ENCODE results near the gene SALL1.

SALL1 gene

GRCh38 chr16:51116353-51116752, 34.7 kb downstream of the SALL1 start:
- Histone ChIP-seq H3K4ac (ENCODE audit: low read depth, low read length) (no peak overlapping the region), H4K8ac (ENCODE audit: low read depth, low read length) (no peak overlapping the region), H3K36me3 (ENCODE audit: control insufficient read depth in 1 of 2, insufficient read depth in 2 of 2, low read length in 2 of 2) (no peaks in the 10 kb centered on the region), H3K79me1 (ENCODE audit: low read length) (no peaks in the 10 kb centered on the region), H3K4me2 (ENCODE audit: low read length) (no peak overlapping the region), H3K4me1 (ENCODE audit: control insufficient read depth in 1 of 2, insufficient read depth in 2 of 2, low read length in 2 of 2) (no peaks in the 10 kb centered on the region), H4K91ac (ENCODE audit: low read depth, low read length) (no peak overlapping the region), H2AK5ac (ENCODE audit: low read length) (no peak overlapping the region), H3K27me3 (ENCODE audit: insufficient read depth, low read length) (peaks cover 16% of the 10 kb centered on the region), H3K14ac (ENCODE audit: low read length) (no peak overlapping the region), H3K79me2 (ENCODE audit: control insufficient read depth, insufficient read depth, low read length, poor library complexity) (no peaks in the 10 kb centered on the region), H2BK5ac (ENCODE audit: low read depth, low read length, poor library complexity) (no peak overlapping the region), H2AFZ (ENCODE audit: insufficient read depth, low read length, poor library complexity) (no peak overlapping the region), H3K9ac (ENCODE audit: low read length) (no peak overlapping the region), H2BK12ac (ENCODE audit: low read length) (no peak overlapping the region), H3K23ac (ENCODE audit: low read length) (no peak overlapping the region), H3K18ac (ENCODE audit: low read length) (no peak overlapping the region), H3K4me3 (ENCODE audit: low read depth, low read length) (no peak overlapping the region), H3K27ac (ENCODE audit: low read depth, low read length) (no peak overlapping the region), H2BK120ac (ENCODE audit: insufficient read depth, low read length, poor library complexity) (no peak overlapping the region), H4K12ac (ENCODE audit: low read depth, low read length) (no peak overlapping the region), H3K9me3 (ENCODE audit: insufficient read depth, low read depth, low read length) (no peaks in the 10 kb centered on the region)
- DNase-seq, result no peak
- no CpG with 5 or more reads among the region's 4 CpGs for WGBS (ENCODE audit: extremely low coverage, insufficient coverage, insufficient read length)

DNA sequence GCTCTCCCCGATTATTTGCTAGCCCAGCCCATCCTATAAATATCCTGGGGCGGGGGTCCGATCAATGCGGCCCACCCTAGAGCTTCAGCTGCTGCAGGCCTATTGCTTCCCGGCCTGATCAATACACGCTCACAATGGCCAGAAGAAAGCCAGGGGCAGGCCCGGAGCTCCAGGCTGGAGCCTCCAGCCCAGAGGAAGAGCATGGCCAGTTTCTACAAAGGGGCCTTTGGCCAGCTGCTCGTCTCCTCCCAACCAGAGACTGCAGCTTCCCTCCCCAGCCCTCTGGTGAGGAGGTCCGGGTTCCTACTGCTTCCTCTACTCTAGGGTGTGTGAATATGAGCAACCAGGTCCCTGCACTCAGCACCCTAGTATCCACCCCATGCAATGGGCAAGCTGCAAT, 36.7 kb downstream of the SALL1 start:
- Histone ChIP-seq H2BK12ac (ENCODE audit: low read length) (no peak overlapping the region), H2AK5ac (ENCODE audit: low read length) (no peak overlapping the region), H3K27me3 (ENCODE audit: insufficient read depth, low read length) (peaks cover 16% of the 10 kb centered on the region), H3K4me3 (ENCODE audit: low read depth, low read length) (no peak overlapping the region), H2BK120ac (ENCODE audit: insufficient read depth, low read length, poor library complexity) (no peak overlapping the region), H3K79me1 (ENCODE audit: low read length) (no peaks in the 10 kb centered on the region), H3K79me2 (ENCODE audit: control insufficient read depth, insufficient read depth, low read length, poor library complexity) (no peaks in the 10 kb centered on the region), H2BK5ac (ENCODE audit: low read depth, low read length, poor library complexity) (no peak overlapping the region), H3K4me2 (ENCODE audit: low read length) (no peak overlapping the region), H3K9me3 (ENCODE audit: insufficient read depth, low read depth, low read length) (no peaks in the 10 kb centered on the region), H2AFZ (ENCODE audit: insufficient read depth, low read length, poor library complexity) (no peak overlapping the region), H3K27ac (ENCODE audit: low read depth, low read length) (no peak overlapping the region), H3K4ac (ENCODE audit: low read depth, low read length) (no peak overlapping the region), H3K14ac (ENCODE audit: low read length) (no peak overlapping the region), H3K18ac (ENCODE audit: low read length) (no peak overlapping the region), H3K9ac (ENCODE audit: low read length) (no peak overlapping the region), H3K23ac (ENCODE audit: low read length) (no peak overlapping the region), H4K8ac (ENCODE audit: low read depth, low read length) (no peak overlapping the region), H3K4me1 (ENCODE audit: control insufficient read depth in 1 of 2, insufficient read depth in 2 of 2, low read length in 2 of 2) (no peaks in the 10 kb centered on the region), H3K36me3 (ENCODE audit: control insufficient read depth in 1 of 2, insufficient read depth in 2 of 2, low read length in 2 of 2) (no peaks in the 10 kb centered on the region), H4K12ac (ENCODE audit: low read depth, low read length) (no peak overlapping the region), H4K91ac (ENCODE audit: low read depth, low read length) (no peak overlapping the region)
- no CpG with 5 or more reads among the region's 9 CpGs for WGBS (ENCODE audit: extremely low coverage, insufficient coverage, insufficient read length)
- DNase-seq, result no peak

DNA sequence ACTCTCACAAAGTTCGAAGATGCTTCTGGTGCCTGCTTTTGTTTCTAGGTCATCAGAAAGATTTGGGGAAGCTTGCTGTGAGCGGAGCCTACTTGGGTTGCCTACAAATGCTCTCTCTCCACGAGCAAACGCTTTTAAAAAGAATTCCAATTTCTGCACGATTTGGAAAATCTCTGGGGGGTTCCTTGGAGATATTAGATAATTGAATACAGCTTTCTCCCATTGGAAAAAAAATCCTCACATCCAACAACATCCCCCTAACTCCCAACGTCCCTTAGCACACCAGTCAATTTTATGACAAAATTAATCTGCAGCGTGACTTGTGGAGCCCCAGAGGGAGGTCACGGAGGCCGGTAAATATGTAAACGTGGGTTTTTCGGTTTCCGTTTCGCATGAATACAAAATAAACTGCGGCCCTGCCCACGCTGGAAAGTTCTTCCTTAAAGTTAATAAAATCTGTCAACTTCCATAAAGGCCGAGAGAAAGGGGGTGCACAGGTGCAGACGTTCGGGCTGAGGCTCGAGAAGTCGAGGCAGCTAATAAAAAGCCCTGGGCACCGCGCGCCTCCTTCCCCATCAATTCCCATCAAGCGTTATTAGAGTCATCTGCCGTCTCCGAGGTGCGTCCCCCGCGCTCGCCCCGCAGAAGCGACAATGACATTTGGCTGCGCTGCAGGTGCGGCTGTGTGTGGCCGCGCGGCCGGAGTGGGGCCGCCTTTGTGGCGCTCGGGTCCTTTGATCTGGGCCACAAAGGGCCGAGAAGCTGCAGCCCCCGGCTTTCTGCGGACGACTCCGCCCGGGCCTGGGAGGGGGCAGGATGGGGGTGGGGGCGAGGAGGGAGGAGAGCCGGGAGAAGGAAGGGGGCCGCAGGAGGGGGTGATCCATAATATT, 37.6 kb downstream of the SALL1 start:
- no peak overlapping the region for H3K4ac ChIP-seq (ENCODE audit: low read depth, low read length)
- H3K79me2 ChIP-seq (ENCODE audit: control insufficient read depth, insufficient read depth, low read length, poor library complexity), result no peaks in the 10 kb centered on the region
- H2AFZ ChIP-seq (ENCODE audit: insufficient read depth, low read length, poor library complexity), result no peak overlapping the region
- H3K79me1 ChIP-seq (ENCODE audit: low read length), result no peaks in the 10 kb centered on the region
- no peak overlapping the region for H3K18ac ChIP-seq (ENCODE audit: low read length)
- H3K36me3 ChIP-seq (ENCODE audit: control insufficient read depth in 1 of 2, insufficient read depth in 2 of 2, low read length in 2 of 2), result no peaks in the 10 kb centered on the region
- no peak overlapping the region for H4K91ac ChIP-seq (ENCODE audit: low read depth, low read length)
- no peak overlapping the region for H3K4me3 ChIP-seq (ENCODE audit: low read depth, low read length)
- H2BK5ac ChIP-seq (ENCODE audit: low read depth, low read length, poor library complexity), result no peak overlapping the region
- no CpG with 5 or more reads among the region's 50 CpGs for WGBS (ENCODE audit: extremely low coverage, insufficient coverage, insufficient read length)
- no peak overlapping the region for H2BK12ac ChIP-seq (ENCODE audit: low read length)
- no peak overlapping the region for H2BK120ac ChIP-seq (ENCODE audit: insufficient read depth, low read length, poor library complexity)
- H3K27me3 ChIP-seq (ENCODE audit: insufficient read depth, low read length), result peaks cover 16% of the 10 kb centered on the region
- H3K4me2 ChIP-seq (ENCODE audit: low read length), result peak overlapping the region; percentile 18
- H3K4me1 ChIP-seq (ENCODE audit: control insufficient read depth in 1 of 2, insufficient read depth in 2 of 2, low read length in 2 of 2), result no peaks in the 10 kb centered on the region
- H4K8ac ChIP-seq (ENCODE audit: low read depth, low read length), result no peak overlapping the region
- H3K14ac ChIP-seq (ENCODE audit: low read length), result no peak overlapping the region
- H2AK5ac ChIP-seq (ENCODE audit: low read length), result no peak overlapping the region
- peak overlapping the region; percentile 86 for H3K23ac ChIP-seq (ENCODE audit: low read length)
- H3K27ac ChIP-seq (ENCODE audit: low read depth, low read length), result no peak overlapping the region
- H3K9ac ChIP-seq (ENCODE audit: low read length), result no peak overlapping the region
- no peak overlapping the region for H4K12ac ChIP-seq (ENCODE audit: low read depth, low read length)
- H3K9me3 ChIP-seq (ENCODE audit: insufficient read depth, low read depth, low read length), result no peaks in the 10 kb centered on the region
- DNase-seq, result no peak

DNA sequence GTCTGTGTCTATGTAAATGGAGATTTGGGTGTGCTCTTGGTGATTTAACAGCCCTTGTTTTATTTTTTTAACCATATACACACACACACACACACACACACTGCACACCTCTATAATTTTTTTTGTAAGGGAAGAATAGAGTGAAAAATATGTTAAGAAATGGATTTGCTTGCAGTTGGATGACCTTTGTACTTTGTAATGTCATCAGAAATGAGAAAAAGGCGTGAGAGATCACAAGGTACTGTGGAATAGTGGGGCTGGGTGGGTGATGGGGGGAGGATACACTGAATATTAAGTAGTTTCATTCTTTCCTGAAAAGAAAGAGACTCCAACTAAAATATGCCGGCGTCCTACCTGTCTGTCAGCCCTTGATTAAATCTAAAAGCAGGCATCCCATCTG, 38.7 kb downstream of the SALL1 start:
- no peaks in the 10 kb centered on the region for H3K36me3 ChIP-seq (ENCODE audit: control insufficient read depth in 1 of 2, insufficient read depth in 2 of 2, low read length in 2 of 2)
- no peak overlapping the region for H3K14ac ChIP-seq (ENCODE audit: low read length)
- no peaks in the 10 kb centered on the region for H3K79me2 ChIP-seq (ENCODE audit: control insufficient read depth, insufficient read depth, low read length, poor library complexity)
- no peak for DNase-seq
- H4K12ac ChIP-seq (ENCODE audit: low read depth, low read length), result no peak overlapping the region
- no peak overlapping the region for H3K4me2 ChIP-seq (ENCODE audit: low read length)
- no peaks in the 10 kb centered on the region for H3K4me1 ChIP-seq (ENCODE audit: control insufficient read depth in 1 of 2, insufficient read depth in 2 of 2, low read length in 2 of 2)
- H2BK5ac ChIP-seq (ENCODE audit: low read depth, low read length, poor library complexity), result no peak overlapping the region
- no peaks in the 10 kb centered on the region for H3K79me1 ChIP-seq (ENCODE audit: low read length)
- H4K8ac ChIP-seq (ENCODE audit: low read depth, low read length), result no peak overlapping the region
- H2AFZ ChIP-seq (ENCODE audit: insufficient read depth, low read length, poor library complexity), result no peak overlapping the region
- H3K9ac ChIP-seq (ENCODE audit: low read length), result no peak overlapping the region
- no peak overlapping the region for H4K91ac ChIP-seq (ENCODE audit: low read depth, low read length)
- no peak overlapping the region for H2BK120ac ChIP-seq (ENCODE audit: insufficient read depth, low read length, poor library complexity)
- H3K23ac ChIP-seq (ENCODE audit: low read length), result no peak overlapping the region
- H3K4ac ChIP-seq (ENCODE audit: low read depth, low read length), result no peak overlapping the region
- no peak overlapping the region for H3K18ac ChIP-seq (ENCODE audit: low read length)
- no peak overlapping the region for H3K4me3 ChIP-seq (ENCODE audit: low read depth, low read length)
- WGBS (ENCODE audit: extremely low coverage, insufficient coverage, insufficient read length), result no CpG with 5 or more reads among the region's 3 CpGs
- H2BK12ac ChIP-seq (ENCODE audit: low read length), result no peak overlapping the region
- H3K27me3 ChIP-seq (ENCODE audit: insufficient read depth, low read length), result peaks cover 16% of the 10 kb centered on the region
- H2AK5ac ChIP-seq (ENCODE audit: low read length), result no peak overlapping the region
- H3K27ac ChIP-seq (ENCODE audit: low read depth, low read length), result no peak overlapping the region
- no peaks in the 10 kb centered on the region for H3K9me3 ChIP-seq (ENCODE audit: insufficient read depth, low read depth, low read length)
